HCT116 (cell line): ENCODE data around the gene NCBP1. TPM values are rescaled to one million over a fixed set of nuclear protein-coding genes. Genes with fewer than 3 reads are reported as not detected.

Experiments used
- ATAC-seq: fragments of 200-7000 bp; cut with Tn5 transposase; 2 replicates; pipeline ENCODE4 v1.9.1; 2020; ENCODE audit warnings: mild to moderate bottlenecking, moderate library complexity
- BruUV-seq: library from RNA; stranded (reverse); fragments of 400-500 nt; replicated peaks from 2 replicates; lab custom pipeline; 2021; lab: Mats Ljungman, UMichigan
- CTCF ChIA-PET: fragments of 300-600 bp; sonication (Branson Sonifier 250); formaldehyde crosslinking; loops from one replicate; lab custom pipeline; 2021; ENCODE audit warnings: antibody characterized with exemption; lab: Charles Lee
- POLR2A ChIA-PET: fragments of 300-600, 350-600 bp; sonication (Branson Sonifier 250); formaldehyde crosslinking; loops from one replicate; lab custom pipeline; 2021; ENCODE audit warnings: antibody characterized with exemption; lab: Charles Lee
- RAD21 ChIA-PET, 2 experiments: fragments of 300-600 bp; sonication (Branson Sonifier 250); formaldehyde crosslinking; loops; one replicate each; lab custom pipeline; 2023; ENCODE audit warnings: low total read pairs in 2 of 2; ENCODE audit not compliant: uncharacterized antibody in 2 of 2, unreplicated experiment in 2 of 2, low non-redundant PET in 1 of 2; lab: Charles Lee
- DNase-seq: peaks from one replicate; pipeline ENCODE4 v3.0.0-alpha.2; 2010; ENCODE audit warnings: low read depth, low spot score
- H2AFZ ChIP-seq: fragments of 200-600 bp; shearing (Covaris generic), sonication (generic); 2 replicates; pipeline ENCODE4 v1.6.1; 2017; ENCODE audit warnings: low read depth, mixed run types, mixed read lengths, antibody characterized with exemption, low read length; ENCODE audit not compliant: poor library complexity, severe bottlenecking
- H3K27ac ChIP-seq: 2 replicates; pipeline ENCODE4 v1.5.1; 2012; ENCODE audit warnings: low read depth, low read length
- H3K27me3 ChIP-seq: fragments of 200-600 bp; sonication (generic); 2 replicates; pipeline ENCODE4 v1.6.1; 2016; ENCODE audit warnings: mixed run types, low read length, mixed read lengths; ENCODE audit not compliant: insufficient read depth
- H3K36me3 ChIP-seq, 2 experiments: fragments of 200-500 bp in 1 of 2; fragments of 200-600 bp in 1 of 2; sonication (Bioruptor generic) in 1 of 2; sonication (generic) in 1 of 2; 2 replicates each; pipeline versions ENCODE4 v1.5.1 to v1.6.1; 2014 to 2016; ENCODE audit warnings: low read length in 2 of 2, inconsistent platforms in 1 of 2, mixed read lengths in 1 of 2, mixed run types in 1 of 2; ENCODE audit not compliant: insufficient read depth in 2 of 2, control insufficient read depth in 1 of 2
- H3K4me1 ChIP-seq, 2 experiments: fragments of 200-600 bp in 1 of 2; sonication (generic) in 1 of 2; 2 replicates each; pipeline versions ENCODE4 v1.5.1 to v1.6.1; 2012 to 2017; ENCODE audit warnings: low read length in 2 of 2, inconsistent platforms in 1 of 2, mild to moderate bottlenecking in 1 of 2, mixed read lengths in 1 of 2, mixed run types in 1 of 2, moderate library complexity in 1 of 2; ENCODE audit not compliant: insufficient read depth in 2 of 2, control insufficient read depth in 1 of 2
- H3K4me2 ChIP-seq: fragments of 200-600 bp; sonication (generic); 2 replicates; pipeline ENCODE4 v1.6.1; 2017; ENCODE audit warnings: mixed run types, low read length, mixed read lengths
- H3K4me3 ChIP-seq, 2 experiments: fragments of 200-600 bp in 1 of 2; sonication (generic) in 1 of 2; replicated peaks in 1 of 2; 2 replicates each; pipeline ENCODE4 v1.5.1; 2011 to 2016; ENCODE audit warnings: low read length in 2 of 2, control low read depth in 1 of 2, low read depth in 1 of 2, mild to moderate bottlenecking in 1 of 2, mixed read lengths in 1 of 2, mixed run types in 1 of 2
- H3K79me2 ChIP-seq: fragments of 200-600 bp; sonication (generic); 2 replicates; pipeline ENCODE4 v1.6.1; 2017; ENCODE audit warnings: mild to moderate bottlenecking, mixed run types, low read length, moderate library complexity, mixed read lengths; ENCODE audit not compliant: insufficient read depth
- H3K9ac ChIP-seq: fragments of 200-600 bp; sonication (generic); 2 replicates; pipeline ENCODE4 v1.6.1; 2016; ENCODE audit warnings: low read length, mixed read lengths
- H3K9me2 ChIP-seq: fragments of 200-600 bp; sonication (generic), shearing (Covaris generic); 2 replicates; pipeline ENCODE4 v1.6.1; 2017; ENCODE audit warnings: mixed run types, mild to moderate bottlenecking, moderate library complexity; ENCODE audit not compliant: insufficient read depth
- H3K9me3 ChIP-seq, 2 experiments: fragments of 200-500 bp in 1 of 2; fragments of 200-600 bp in 1 of 2; sonication (Bioruptor generic) in 1 of 2; sonication (generic) in 1 of 2; 2 replicates each; pipeline ENCODE4 v1.6.1; 2014 to 2017; ENCODE audit warnings: low read length in 2 of 2, mixed read lengths in 2 of 2, inconsistent platforms in 1 of 2, low read depth in 1 of 2, mild to moderate bottlenecking in 1 of 2, mixed run types in 1 of 2, moderate library complexity in 1 of 2; ENCODE audit not compliant: control insufficient read depth in 1 of 2, insufficient read depth in 1 of 2
- H4K20me1 ChIP-seq: fragments of 200-600 bp; sonication (generic), shearing (Covaris generic); 2 replicates; pipeline ENCODE4 v1.6.1; 2017; ENCODE audit warnings: mixed run types, mild to moderate bottlenecking, moderate library complexity; ENCODE audit not compliant: insufficient read depth
- CBX3 ChIP-seq: IDR thresholded peaks from 2 replicates; pipeline ENCODE4 v1.6.1; 2012; ENCODE audit warnings: low read depth
- ELF1 ChIP-seq: IDR thresholded peaks from 2 replicates; pipeline ENCODE4 v1.6.1; 2012; ENCODE audit warnings: low read depth, borderline replicate concordance
- EZH2 ChIP-seq: fragments of 200-600 bp; sonication (generic); IDR thresholded peaks from 2 replicates; pipeline ENCODE4 v1.6.1; 2017; ENCODE audit warnings: antibody characterized with exemption, mixed run types
- EZH2phosphoT487 ChIP-seq: fragments of 200-600 bp; IDR thresholded peaks from 2 replicates; pipeline ENCODE4 v1.6.1; 2018; ENCODE audit warnings: antibody characterized with exemption, borderline replicate concordance
- FOSL1 ChIP-seq: IDR thresholded peaks from 2 replicates; pipeline ENCODE4 v1.6.1; 2012; ENCODE audit warnings: low read depth
- JUND ChIP-seq: IDR thresholded peaks from 2 replicates; pipeline ENCODE4 v1.6.1; 2012
- POLR2A ChIP-seq: IDR thresholded peaks from 2 replicates; pipeline ENCODE4 v1.7.0; 2011; ENCODE audit warnings: borderline replicate concordance; ENCODE audit not compliant: insufficient read depth, insufficient read length; ENCODE audit errors: extremely low read depth
- POLR2AphosphoS5 ChIP-seq: IDR thresholded peaks from 2 replicates; pipeline ENCODE4 v1.6.1; 2011; ENCODE audit warnings: mild to moderate bottlenecking, low read depth, low read length, moderate library complexity
- RAD21 ChIP-seq: IDR thresholded peaks from 2 replicates; pipeline ENCODE4 v1.6.1; 2012; ENCODE audit warnings: low read depth, mild to moderate bottlenecking
- SP1 ChIP-seq: IDR thresholded peaks from 2 replicates; pipeline ENCODE4 v1.6.1; 2012; ENCODE audit warnings: low read depth
- TCF7L2 ChIP-seq: IDR thresholded peaks from 2 replicates; pipeline ENCODE4 v1.7.0; 2011; ENCODE audit warnings: borderline replicate concordance, inconsistent platforms; ENCODE audit not compliant: insufficient read depth, insufficient read length; ENCODE audit errors: extremely low read depth
- YY1 ChIP-seq: IDR thresholded peaks from 2 replicates; pipeline ENCODE4 v1.6.1; 2011; ENCODE audit warnings: low read length, low read depth, moderate library complexity, mild to moderate bottlenecking; ENCODE audit not compliant: insufficient replicate concordance; ENCODE audit errors: extremely low read depth
- ZFX ChIP-seq: fragments of 450-650 bp; IDR thresholded peaks from 2 replicates; pipeline ENCODE4 v1.6.1; 2017
- ZNF274 ChIP-seq: fragments of 200-500 bp; sonication (Bioruptor generic); IDR thresholded peaks from 2 replicates; pipeline ENCODE4 v1.6.1; 2014; ENCODE audit warnings: mild to moderate bottlenecking, low read depth, low read length, inconsistent platforms
- intact Hi-C: fragments of 100-400 bp; cut with micrococcal nuclease; formaldehyde crosslinking; loops from 2 replicates; pipeline ENCODE4 v1.10.0; 2022
- total RNA-seq: library from RNA; stranded (reverse); gene quantifications from one replicate; pipeline ENCODE4 v1.2.1, GENCODE V29; 2021; ENCODE audit not compliant: unreplicated experiment
- TF ChIP-seq, protein P1 (sequence below): IDR thresholded peaks from 2 replicates; pipeline ENCODE4 v1.6.1; 2012
- TF ChIP-seq, protein P2 (sequence below), 3 experiments: fragments of 200-600 bp in 1 of 3; sonication (generic) in 1 of 3; IDR thresholded peaks in 2 of 3; conservative IDR thresholded peaks in 1 of 3; 2 replicates each; pipeline ENCODE4 v1.5.1; 2012 to 2017; ENCODE audit warnings: low read depth in 2 of 3, low read length in 2 of 3, antibody characterized with exemption in 1 of 3, borderline replicate concordance in 1 of 3, control low read depth in 1 of 3, mild to moderate bottlenecking in 1 of 3, mixed read lengths in 1 of 3, mixed run types in 1 of 3, moderate library complexity in 1 of 3; ENCODE audit not compliant: insufficient read depth in 1 of 3
- TF ChIP-seq, protein P3 (sequence below): IDR thresholded peaks from 2 replicates; pipeline ENCODE4 v1.6.1; 2011; ENCODE audit warnings: mild to moderate bottlenecking, low read length, moderate library complexity; ENCODE audit not compliant: insufficient replicate concordance; ENCODE audit errors: extremely low read depth
- TF ChIP-seq, protein P4 (sequence below): IDR thresholded peaks from 2 replicates; pipeline ENCODE4 v1.6.1; 2012

NCBP1 gene
- total RNA-seq, 1 experiment from 2014 or later = 32.9 TPM

DNA sequence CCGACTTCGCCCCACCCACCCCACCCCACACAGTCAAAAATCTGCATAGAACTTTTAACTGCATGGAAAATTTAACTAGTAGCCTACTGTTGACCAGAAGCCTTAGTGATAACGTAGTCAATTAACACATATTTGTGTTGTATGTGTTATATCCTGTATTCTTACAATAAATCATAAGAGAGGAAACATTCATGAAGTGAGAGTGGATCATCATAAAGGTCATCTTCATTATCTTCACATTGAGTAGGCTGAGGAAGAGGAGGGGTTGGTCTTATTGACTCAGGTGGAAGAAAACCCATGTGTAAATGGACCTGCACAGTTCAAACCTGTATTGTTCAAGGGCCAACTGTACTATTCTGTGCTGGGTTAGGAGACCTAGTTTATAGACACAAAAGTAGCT lies 32.1 kb downstream of the NCBP1 start:
- Histone ChIP-seq H3K9me3 (no peaks in the 10 kb centered on the region), H4K20me1 (no peaks in the 10 kb centered on the region; the same call in 1 of the 2 replicates), H3K27me3 (no peaks in the 10 kb centered on the region), H3K79me2 (no peaks in the 10 kb centered on the region), H3K9me2 (no peaks in the 10 kb centered on the region), H3K9ac (no peak overlapping the region), H3K36me3 (peaks cover 80 to 86% of the 10 kb centered on the region in 2 experiments), H3K27ac (no peak overlapping the region), H3K4me1 (no peaks in the 10 kb centered on the region), H2AFZ (no peak overlapping the region), H3K4me3 (no peak overlapping the region), H3K4me2 (no peak overlapping the region)
- TF ChIP-seq ZNF274 (no peak), POLR2AphosphoS5 (no peak), FOSL1 (no peak), RAD21 (no peak), ZFX (no peak), EZH2 (no peak), SP1 (no peak), JUND (no peak), POLR2A (no peak), EZH2phosphoT487 (no peak), ELF1 (no peak), TCF7L2 (no peak), CBX3 (no peak), YY1 (no peak)
- TF ChIP-seq, protein P1, sequence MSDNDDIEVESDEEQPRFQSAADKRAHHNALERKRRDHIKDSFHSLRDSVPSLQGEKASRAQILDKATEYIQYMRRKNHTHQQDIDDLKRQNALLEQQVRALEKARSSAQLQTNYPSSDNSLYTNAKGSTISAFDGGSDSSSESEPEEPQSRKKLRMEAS = no peak
- TF ChIP-seq, protein P2, sequence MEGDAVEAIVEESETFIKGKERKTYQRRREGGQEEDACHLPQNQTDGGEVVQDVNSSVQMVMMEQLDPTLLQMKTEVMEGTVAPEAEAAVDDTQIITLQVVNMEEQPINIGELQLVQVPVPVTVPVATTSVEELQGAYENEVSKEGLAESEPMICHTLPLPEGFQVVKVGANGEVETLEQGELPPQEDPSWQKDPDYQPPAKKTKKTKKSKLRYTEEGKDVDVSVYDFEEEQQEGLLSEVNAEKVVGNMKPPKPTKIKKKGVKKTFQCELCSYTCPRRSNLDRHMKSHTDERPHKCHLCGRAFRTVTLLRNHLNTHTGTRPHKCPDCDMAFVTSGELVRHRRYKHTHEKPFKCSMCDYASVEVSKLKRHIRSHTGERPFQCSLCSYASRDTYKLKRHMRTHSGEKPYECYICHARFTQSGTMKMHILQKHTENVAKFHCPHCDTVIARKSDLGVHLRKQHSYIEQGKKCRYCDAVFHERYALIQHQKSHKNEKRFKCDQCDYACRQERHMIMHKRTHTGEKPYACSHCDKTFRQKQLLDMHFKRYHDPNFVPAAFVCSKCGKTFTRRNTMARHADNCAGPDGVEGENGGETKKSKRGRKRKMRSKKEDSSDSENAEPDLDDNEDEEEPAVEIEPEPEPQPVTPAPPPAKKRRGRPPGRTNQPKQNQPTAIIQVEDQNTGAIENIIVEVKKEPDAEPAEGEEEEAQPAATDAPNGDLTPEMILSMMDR (IDR thresholded peaks at IDR 0.05 in 2 of 3, conservative IDR thresholded peaks at IDR 0.05 in 1 of 3; ENCODE audit: borderline replicate concordance in 1 of 3, insufficient read depth in 1 of 3, low read depth in 2 of 3, low read length in 2 of 3) = no peak
- TF ChIP-seq, protein P3, sequence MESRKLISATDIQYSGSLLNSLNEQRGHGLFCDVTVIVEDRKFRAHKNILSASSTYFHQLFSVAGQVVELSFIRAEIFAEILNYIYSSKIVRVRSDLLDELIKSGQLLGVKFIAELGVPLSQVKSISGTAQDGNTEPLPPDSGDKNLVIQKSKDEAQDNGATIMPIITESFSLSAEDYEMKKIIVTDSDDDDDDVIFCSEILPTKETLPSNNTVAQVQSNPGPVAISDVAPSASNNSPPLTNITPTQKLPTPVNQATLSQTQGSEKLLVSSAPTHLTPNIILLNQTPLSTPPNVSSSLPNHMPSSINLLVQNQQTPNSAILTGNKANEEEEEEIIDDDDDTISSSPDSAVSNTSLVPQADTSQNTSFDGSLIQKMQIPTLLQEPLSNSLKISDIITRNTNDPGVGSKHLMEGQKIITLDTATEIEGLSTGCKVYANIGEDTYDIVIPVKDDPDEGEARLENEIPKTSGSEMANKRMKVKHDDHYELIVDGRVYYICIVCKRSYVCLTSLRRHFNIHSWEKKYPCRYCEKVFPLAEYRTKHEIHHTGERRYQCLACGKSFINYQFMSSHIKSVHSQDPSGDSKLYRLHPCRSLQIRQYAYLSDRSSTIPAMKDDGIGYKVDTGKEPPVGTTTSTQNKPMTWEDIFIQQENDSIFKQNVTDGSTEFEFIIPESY = no peak
- TF ChIP-seq, protein P4, sequence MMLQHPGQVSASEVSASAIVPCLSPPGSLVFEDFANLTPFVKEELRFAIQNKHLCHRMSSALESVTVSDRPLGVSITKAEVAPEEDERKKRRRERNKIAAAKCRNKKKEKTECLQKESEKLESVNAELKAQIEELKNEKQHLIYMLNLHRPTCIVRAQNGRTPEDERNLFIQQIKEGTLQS = no peak
- ATAC-seq (no peak), DNase-seq (no peak)
- RAD21 ChIA-PET = no interaction called here
- CTCF ChIA-PET = no interaction called here
- POLR2A ChIA-PET = no interaction called here
- intact Hi-C loops = no loop called here
- BruUV-seq = no TSS peak
